ENCODE results near the gene TPSD1.

The TPSD1 gene

GRCh38 chr16:1282324-1282973 is 26.6 kb downstream of the TPSD1 start:
- no peak overlapping the region for H3K4me3 ChIP-seq (replicated peaks; ENCODE audit: insufficient read depth, low read length)
- peaks cover 26% of the 10 kb centered on the region for H3K27me3 ChIP-seq (ENCODE audit: insufficient read depth, poor library complexity, severe bottlenecking)
- no peak for DNase-seq (ENCODE audit: low read depth in 1 of 2, low spot score in 1 of 2)
- no peak for TF ChIP-seq SPI1 (IDR thresholded peaks at IDR 0.05; ENCODE audit: borderline replicate concordance, low read depth)
- TF ChIP-seq GABPA (IDR thresholded peaks at IDR 0.05; ENCODE audit: low read depth) = no peak
- no peak for TF ChIP-seq REST (IDR thresholded peaks at IDR 0.05; ENCODE audit: insufficient replicate concordance, low read depth)
- no peak for TF ChIP-seq CTCF (IDR thresholded peaks at IDR 0.05; ENCODE audit: insufficient read depth, low read length)
- no peak for TF ChIP-seq POLR2AphosphoS5 (IDR thresholded peaks at IDR 0.05; ENCODE audit: low read depth)
- H3K27ac ChIP-seq (replicated peaks) = no peak overlapping the region

- DNase-seq (ENCODE audit: low read depth in 1 of 2, low spot score in 1 of 2) = no peak
- Histone ChIP-seq H3K4me3 (replicated peaks; ENCODE audit: insufficient read depth, low read length) (no peak overlapping the region), H3K27me3 (ENCODE audit: insufficient read depth, poor library complexity, severe bottlenecking) (peaks cover 27% of the 10 kb centered on the region), H3K27ac (replicated peaks) (no peak overlapping the region)
- TF ChIP-seq SPI1 (IDR thresholded peaks at IDR 0.05; ENCODE audit: borderline replicate concordance, low read depth) (no peak), POLR2AphosphoS5 (IDR thresholded peaks at IDR 0.05; ENCODE audit: low read depth) (no peak), GABPA (IDR thresholded peaks at IDR 0.05; ENCODE audit: low read depth) (no peak), REST (IDR thresholded peaks at IDR 0.05; ENCODE audit: insufficient replicate concordance, low read depth) (no peak), CTCF (IDR thresholded peaks at IDR 0.05; ENCODE audit: insufficient read depth, low read length) (no peak)
These were observed 27.4 kb downstream of the TPSD1 start for GRCh38 chr16:1283296-1283695.

DNA sequence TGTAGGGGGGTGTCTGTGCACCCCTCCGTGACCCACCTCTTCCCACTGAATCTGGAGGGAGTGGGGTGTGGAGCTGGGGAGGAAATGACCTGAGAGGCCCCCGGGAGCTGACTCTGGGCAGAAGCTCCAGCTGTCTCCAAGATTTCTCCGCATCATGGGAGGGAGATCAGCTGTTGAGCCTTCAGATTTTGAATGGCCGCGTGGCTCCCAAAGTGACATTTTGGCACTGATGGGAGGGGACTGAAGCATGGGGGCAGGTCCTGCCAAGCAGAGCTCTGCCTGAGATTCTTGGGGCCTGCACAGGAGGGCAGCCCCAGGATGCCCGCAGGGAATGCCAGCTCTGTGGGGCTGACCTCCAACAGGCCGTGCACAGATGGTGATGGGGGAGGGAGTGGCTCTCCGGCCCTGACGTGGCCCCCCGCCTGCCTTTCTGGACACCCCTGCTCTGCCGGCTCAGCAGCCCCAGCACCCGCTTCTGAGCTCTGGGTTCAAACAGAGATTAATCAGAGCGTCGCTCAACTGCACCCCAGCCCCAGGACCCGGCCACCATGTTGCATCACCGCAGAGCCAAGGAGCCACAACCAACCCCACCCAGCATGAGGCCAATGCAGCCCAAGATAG is 28.2 kb downstream of the TPSD1 start:
- H3K27ac ChIP-seq (replicated peaks) = no peak overlapping the region
- TF ChIP-seq REST (IDR thresholded peaks at IDR 0.05; ENCODE audit: insufficient replicate concordance, low read depth) = no peak
- TF ChIP-seq POLR2AphosphoS5 (IDR thresholded peaks at IDR 0.05; ENCODE audit: low read depth) = no peak
- TF ChIP-seq CTCF (IDR thresholded peaks at IDR 0.05; ENCODE audit: insufficient read depth, low read length) = no peak
- TF ChIP-seq GABPA (IDR thresholded peaks at IDR 0.05; ENCODE audit: low read depth) = no peak
- TF ChIP-seq SPI1 (IDR thresholded peaks at IDR 0.05; ENCODE audit: borderline replicate concordance, low read depth) = no peak
- DNase-seq (ENCODE audit: low read depth in 1 of 2, low spot score in 1 of 2) = no peak
- H3K27me3 ChIP-seq (ENCODE audit: insufficient read depth, poor library complexity, severe bottlenecking) = peaks cover 31% of the 10 kb centered on the region
- H3K4me3 ChIP-seq (replicated peaks; ENCODE audit: insufficient read depth, low read length) = no peak overlapping the region
